OCI-LY1 (cell line): ENCODE results near the gene SVIP.

Experiments
- EZH2 ChIP-seq: fragments of 200-600 bp; sonication (generic), shearing (Covaris generic); IDR thresholded peaks from 2 replicates; pipeline ENCODE4 v1.8.0; 2017; ENCODE audit warnings: borderline replicate concordance, mixed run types, mild to moderate bottlenecking, antibody characterized with exemption, low read length, moderate library complexity, mixed read lengths
- TF ChIP-seq, protein P1 (sequence below): fragments of 200-600 bp; sonication (generic), shearing (Covaris generic); IDR thresholded peaks from 2 replicates; pipeline ENCODE4 v1.5.1; 2017; ENCODE audit warnings: mild to moderate bottlenecking, antibody characterized with exemption, low read length, moderate library complexity, mixed read lengths

DNA sequence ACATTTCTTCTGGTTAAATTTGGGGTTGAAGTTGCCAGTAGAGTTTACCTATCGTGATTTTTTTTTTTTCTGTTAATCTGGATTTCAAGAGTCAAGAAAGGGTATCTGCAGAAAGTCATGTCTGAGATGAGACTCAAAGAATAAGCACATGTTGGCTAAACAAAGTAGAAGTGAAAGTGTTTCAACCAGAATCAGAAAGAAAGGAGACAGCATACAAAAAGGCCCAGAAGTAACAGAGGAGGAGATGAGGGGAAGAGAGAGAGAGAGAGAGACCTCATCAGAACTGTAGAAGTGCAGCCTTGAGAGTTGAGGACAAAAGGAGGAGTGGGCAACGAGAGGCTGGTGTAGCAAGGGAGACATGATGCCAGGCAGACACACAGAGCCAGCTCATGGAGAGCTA, 54.9 kb downstream of the SVIP start:
- TF ChIP-seq, protein P1, sequence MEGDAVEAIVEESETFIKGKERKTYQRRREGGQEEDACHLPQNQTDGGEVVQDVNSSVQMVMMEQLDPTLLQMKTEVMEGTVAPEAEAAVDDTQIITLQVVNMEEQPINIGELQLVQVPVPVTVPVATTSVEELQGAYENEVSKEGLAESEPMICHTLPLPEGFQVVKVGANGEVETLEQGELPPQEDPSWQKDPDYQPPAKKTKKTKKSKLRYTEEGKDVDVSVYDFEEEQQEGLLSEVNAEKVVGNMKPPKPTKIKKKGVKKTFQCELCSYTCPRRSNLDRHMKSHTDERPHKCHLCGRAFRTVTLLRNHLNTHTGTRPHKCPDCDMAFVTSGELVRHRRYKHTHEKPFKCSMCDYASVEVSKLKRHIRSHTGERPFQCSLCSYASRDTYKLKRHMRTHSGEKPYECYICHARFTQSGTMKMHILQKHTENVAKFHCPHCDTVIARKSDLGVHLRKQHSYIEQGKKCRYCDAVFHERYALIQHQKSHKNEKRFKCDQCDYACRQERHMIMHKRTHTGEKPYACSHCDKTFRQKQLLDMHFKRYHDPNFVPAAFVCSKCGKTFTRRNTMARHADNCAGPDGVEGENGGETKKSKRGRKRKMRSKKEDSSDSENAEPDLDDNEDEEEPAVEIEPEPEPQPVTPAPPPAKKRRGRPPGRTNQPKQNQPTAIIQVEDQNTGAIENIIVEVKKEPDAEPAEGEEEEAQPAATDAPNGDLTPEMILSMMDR: no peak
- no peak for TF ChIP-seq EZH2
